Fibroblast of mammary gland (primary cell): ENCODE data around the gene CCNT2.

Experiments
- DNase-seq: peaks from one replicate; pipeline ENCODE4 v3.0.0-alpha.2; 2010; ENCODE audit warnings: low read depth
- H3K4me3 ChIP-seq: 2 replicates; pipeline ENCODE4 v1.5.1; 2011; ENCODE audit warnings: low read depth, mild to moderate bottlenecking, low read length, moderate library complexity; ENCODE audit not compliant: control insufficient read depth
- CTCF ChIP-seq: conservative IDR thresholded peaks from 2 replicates; pipeline ENCODE4 v1.5.1; 2011; ENCODE audit warnings: low read depth, low read length, inconsistent platforms; ENCODE audit not compliant: control insufficient read depth, insufficient read depth

CCNT2 gene

GRCh38 chr2:134918526-134919340 lies at the start of gene CCNT2:
CCNT2 (plus strand) TSS chr2:134918822; CDS start chr2:134918855, 33 bp downstream.
- peak; percentile 98 for DNase-seq
- TF ChIP-seq CTCF: no peak

GRCh38 chr2:134869946-134870736 lies 48.5 kb upstream of the CCNT2 start:
- peak; percentile 12 for DNase-seq
- H3K4me3 ChIP-seq: no peak overlapping the region
- TF ChIP-seq CTCF: no peak

More at GRCh38 chr2:134918526-134919340, at the start of gene CCNT2:
- H3K4me3 ChIP-seq: peak within 1 kb of the TSS; percentile 76

GRCh38 chr2:134873152-134873551 lies 45.5 kb upstream of the CCNT2 start:
- no peak overlapping the region for H3K4me3 ChIP-seq
- DNase-seq: no peak
- no peak for TF ChIP-seq CTCF

- peak; percentile 7 for DNase-seq
- no peak for TF ChIP-seq CTCF
- H3K4me3 ChIP-seq: no peak overlapping the region
Measured at GRCh38 chr2:134875309-134875708, 43.3 kb upstream of the CCNT2 start.

GRCh38 chr2:134882773-134883172 lies 35.8 kb upstream of the CCNT2 start:
- no peak for TF ChIP-seq CTCF
- no peak for DNase-seq
- no peak overlapping the region for H3K4me3 ChIP-seq

GRCh38 chr2:134883552-134884293 lies 34.9 kb upstream of the CCNT2 start:
- TF ChIP-seq CTCF: no peak
- H3K4me3 ChIP-seq: no peak overlapping the region
- no peak for DNase-seq
